Glutamatergic neuron (in vitro differentiated cells): ENCODE measurements around the gene LILRB3. TPM values are rescaled to one million over a fixed set of nuclear protein-coding genes. Genes with fewer than 3 reads are reported as not detected.
"Not testable (repeated sequence)": the region's sequence is repeated elsewhere in the genome, so short reads cannot be mapped to it uniquely, and the experiment has no call there.

Source experiments
- DNase-seq: peaks from one replicate; pipeline ENCODE4 v3.0.0; 2022
- H3K27ac Mint-ChIP-seq: one replicate; pipeline ENCODE4 v1.8.0; 2020; ENCODE audit warnings: mild to moderate bottlenecking, mixed read lengths, inconsistent platforms; ENCODE audit not compliant: unreplicated experiment
- H3K27me3 Mint-ChIP-seq: one replicate; pipeline ENCODE4 v1.8.0; 2020; ENCODE audit warnings: mild to moderate bottlenecking, moderate library complexity, mixed read lengths, inconsistent platforms; ENCODE audit not compliant: unreplicated experiment
- H3K36me3 Mint-ChIP-seq: one replicate; pipeline ENCODE4 v1.8.0; 2020; ENCODE audit warnings: mild to moderate bottlenecking, mixed read lengths, inconsistent platforms; ENCODE audit not compliant: unreplicated experiment
- H3K4me1 Mint-ChIP-seq: one replicate; pipeline ENCODE4 v1.8.0; 2020; ENCODE audit warnings: mild to moderate bottlenecking, low read depth, mixed read lengths, inconsistent platforms; ENCODE audit not compliant: unreplicated experiment
- H3K4me3 Mint-ChIP-seq: one replicate; pipeline ENCODE4 v1.8.0; 2020; ENCODE audit warnings: mild to moderate bottlenecking, mixed read lengths, inconsistent platforms; ENCODE audit not compliant: unreplicated experiment
- H3K9me3 Mint-ChIP-seq: one replicate; pipeline ENCODE4 v1.8.0; 2020; ENCODE audit warnings: mild to moderate bottlenecking, moderate library complexity, mixed read lengths, inconsistent platforms; ENCODE audit not compliant: unreplicated experiment
- CTCF ChIP-seq: fragments of 200-600 bp; sonication (generic); IDR thresholded peaks from one replicate; pipeline ENCODE4 v1.5.0; 2021; ENCODE audit not compliant: partially characterized antibody, unreplicated experiment
- total RNA-seq: library from RNA; stranded (reverse); fragmentation: NEBNext Ultra II Directional; extraction: Animal tissue kit (Norgen Biotek cat#: 25700); gene quantifications from one replicate; pipeline ENCODE4 v1.2.1, GENCODE V29; 2021; ENCODE audit not compliant: unreplicated experiment

LILRB3 gene
- total RNA-seq, 1 donor from 2014 or later: not detected

GRCh38 chr19:54219702-54220101 is 3.1 kb downstream of the LILRB3 start:
- Mint-ChIP-seq H3K4me1 (peaks cover 27% of the 10 kb centered on the region), H3K27me3 (peaks cover 11% of the 10 kb centered on the region)
- DNase-seq, H3K4me3 Mint-ChIP-seq, H3K27ac Mint-ChIP-seq, H3K9me3 Mint-ChIP-seq, H3K36me3 Mint-ChIP-seq: not testable (repeated sequence)

- Mint-ChIP-seq H3K27ac (peak overlapping the region; percentile 76), H3K4me1 (peaks cover 28% of the 10 kb centered on the region), H3K36me3 (no peaks in the 10 kb centered on the region), H3K27me3 (peaks cover 11% of the 10 kb centered on the region), H3K9me3 (peaks cover 10% of the 10 kb centered on the region), H3K4me3 (peak overlapping the region; percentile 57)
- no peak for TF ChIP-seq CTCF
- no peak for DNase-seq
These were observed 3.7 kb downstream of the LILRB3 start for GRCh38 chr19:54218960-54219661.

DNA sequence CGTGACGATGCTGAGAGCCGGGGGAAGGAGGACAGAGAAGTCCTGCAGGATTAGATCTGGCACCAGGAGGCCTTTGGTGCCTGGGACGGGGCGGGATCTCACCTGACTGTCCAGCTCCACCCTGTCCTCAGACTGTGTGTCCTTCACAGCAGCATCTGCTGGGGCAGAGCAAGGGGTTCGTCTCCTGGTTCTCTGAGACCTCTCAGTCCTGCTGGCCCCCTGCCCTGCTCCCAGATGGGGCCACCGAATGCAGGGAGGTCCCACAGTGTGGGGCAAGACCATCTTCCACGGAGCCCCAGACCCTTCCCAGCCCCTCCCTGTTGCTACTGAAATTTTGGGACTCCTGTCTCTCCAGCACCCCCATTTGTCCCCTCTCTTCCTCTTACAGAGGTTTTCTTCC is 4.5 kb downstream of the LILRB3 start:
- Mint-ChIP-seq H3K36me3 (no peaks in the 10 kb centered on the region), H3K4me1 (peaks cover 28% of the 10 kb centered on the region), H3K4me3 (peak overlapping the region; percentile 57), H3K27ac (peak overlapping the region; percentile 76), H3K27me3 (peaks cover 10% of the 10 kb centered on the region), H3K9me3 (peaks cover 10% of the 10 kb centered on the region)
- TF ChIP-seq CTCF: no peak
- DNase-seq: no peak

GRCh38 chr19:54217517-54218247 is 5.1 kb downstream of the LILRB3 start:
- H3K4me3 Mint-ChIP-seq: peak overlapping the region; percentile 9
- peak; percentile 57 for DNase-seq
- peak overlapping the region; percentile 76 for H3K27ac Mint-ChIP-seq
- peaks cover 11% of the 10 kb centered on the region for H3K9me3 Mint-ChIP-seq
- not testable (repeated sequence) for H3K36me3 Mint-ChIP-seq, H3K27me3 Mint-ChIP-seq
- H3K4me1 Mint-ChIP-seq: peaks cover 27% of the 10 kb centered on the region

GRCh38 chr19:54216869-54217268 is 5.9 kb downstream of the LILRB3 start:
- H3K27ac Mint-ChIP-seq: peak overlapping the region; percentile 90
- H3K4me3 Mint-ChIP-seq: no peak overlapping the region
- no peak for TF ChIP-seq CTCF
- H3K27me3 Mint-ChIP-seq: peaks cover 10% of the 10 kb centered on the region
- peaks cover 25% of the 10 kb centered on the region for H3K4me1 Mint-ChIP-seq
- H3K36me3 Mint-ChIP-seq: no peaks in the 10 kb centered on the region
- DNase-seq: no peak
- H3K9me3 Mint-ChIP-seq: peaks cover 12% of the 10 kb centered on the region

GRCh38 chr19:54214734-54215133 is 8.1 kb downstream of the LILRB3 start:
- H3K9me3 Mint-ChIP-seq: peaks cover 16% of the 10 kb centered on the region
- H3K4me3 Mint-ChIP-seq, DNase-seq, H3K36me3 Mint-ChIP-seq, H3K27ac Mint-ChIP-seq: not testable (repeated sequence)
- H3K4me1 Mint-ChIP-seq: peaks cover 33% of the 10 kb centered on the region
- H3K27me3 Mint-ChIP-seq: peaks cover 11% of the 10 kb centered on the region

DNA sequence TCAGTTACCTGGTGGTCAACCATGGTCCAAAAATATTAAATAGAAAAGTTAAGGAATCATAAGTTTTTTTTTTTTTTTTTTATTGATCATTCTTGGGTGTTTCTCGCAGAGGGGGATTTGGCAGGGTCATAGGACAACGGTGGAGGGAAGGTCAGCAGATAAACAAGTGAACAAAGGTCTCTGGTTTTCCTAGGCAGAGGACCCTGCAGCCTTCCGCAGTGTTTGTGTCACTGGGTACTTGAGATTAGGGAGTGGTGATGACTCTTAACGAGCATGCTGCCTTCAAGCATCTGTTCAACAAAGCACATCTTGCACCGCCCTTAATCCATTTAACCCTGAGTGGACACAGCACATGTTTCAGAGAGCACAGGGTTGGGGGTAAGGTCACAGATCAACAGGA is 8.6 kb downstream of the LILRB3 start:
- Mint-ChIP-seq H3K9me3 (peaks cover 16% of the 10 kb centered on the region), H3K4me1 (peaks cover 33% of the 10 kb centered on the region), H3K27ac (peak overlapping the region; percentile 96), H3K4me3 (peak overlapping the region; percentile 50), H3K27me3 (peaks cover 11% of the 10 kb centered on the region)
- not testable (repeated sequence) for H3K36me3 Mint-ChIP-seq, DNase-seq
